GM12878 (cell line): ENCODE results near the gene ARMC3. TPM values are rescaled to one million over a fixed set of nuclear protein-coding genes. Genes with fewer than 3 reads are reported as not detected.

ENCODE experiments used
- ATAC-seq: fragments of 200-7000 bp; cut with Tn5 transposase; 3 replicates; pipeline ENCODE4 v1.9.1; 2020; ENCODE audit warnings: mild to moderate bottlenecking, moderate library complexity
- BruUV-seq: library from RNA; stranded (reverse); fragments of 400-500 nt; replicated peaks from 2 replicates; lab custom pipeline; 2021; lab: Mats Ljungman, UMichigan
- CTCF ChIA-PET: fragments of 300-600 bp; sonication (Branson Sonifier 250); formaldehyde crosslinking; extraction: SDS; loops from one replicate; lab custom pipeline; 2021; ENCODE audit warnings: inconsistent platforms; lab: Yijun Ruan, JAX
- POLR2A ChIA-PET: fragments of 350-600 bp; formaldehyde crosslinking; extraction: SDS; loops from one replicate; lab custom pipeline; 2021; ENCODE audit warnings: inconsistent platforms; lab: Charles Lee
- RAD21 ChIA-PET: fragments of 300-600 bp; sonication (Branson Sonifier 250); formaldehyde crosslinking; loops from one replicate; lab custom pipeline; 2023; ENCODE audit warnings: antibody characterized with exemption; ENCODE audit not compliant: unreplicated experiment; lab: Charles Lee
- SMC1A ChIA-PET: fragments of 300-600 bp; sonication (Branson Sonifier 250); formaldehyde crosslinking; loops from one replicate; lab custom pipeline; 2023; ENCODE audit not compliant: unreplicated experiment, uncharacterized antibody; lab: Charles Lee
- DNase-seq: peaks from one replicate; pipeline ENCODE4 v3.0.0-alpha.2; 2011; ENCODE audit warnings: low read depth, low spot score
- FAIRE-seq: peaks from 3 replicates; lab custom pipeline; 2011; peaks lifted over from hg19 to GRCh38; lab: Jason Lieb, UNC
- H2AFZ ChIP-seq: 2 replicates; pipeline ENCODE4 v1.6.0; 2011; ENCODE audit warnings: low read depth, low read length, control low read depth; ENCODE audit not compliant: control insufficient read depth
- H3K27ac ChIP-seq: 2 replicates; pipeline ENCODE4 v1.5.1; 2011; ENCODE audit warnings: control low read depth; ENCODE audit not compliant: control insufficient read depth, insufficient read depth
- H3K27me3 ChIP-seq, 2 experiments: replicated peaks in 1 of 2; 2 replicates each; pipeline versions ENCODE4 v1.6.0 to v1.6.1; 2011; ENCODE audit warnings: low read length in 1 of 2; ENCODE audit not compliant: control insufficient read depth in 2 of 2, insufficient read depth in 2 of 2
- H3K36me3 ChIP-seq, 2 experiments: 2 replicates each; pipeline ENCODE4 v1.5.1; 2011; ENCODE audit warnings: low read length in 1 of 2; ENCODE audit not compliant: control insufficient read depth in 2 of 2, insufficient read depth in 2 of 2
- H3K4me1 ChIP-seq: 2 replicates; pipeline ENCODE4 v1.6.1; 2011; ENCODE audit warnings: mild to moderate bottlenecking, low read length, moderate library complexity, mixed read lengths; ENCODE audit not compliant: control insufficient read depth, insufficient read depth
- H3K4me2 ChIP-seq: 2 replicates; pipeline ENCODE4 v1.6.0; 2011; ENCODE audit warnings: control low read depth; ENCODE audit not compliant: control insufficient read depth, insufficient read depth
- H3K4me3 ChIP-seq: fragments of 200-600 bp; sonication (generic); 2 replicates; pipeline ENCODE4 v1.5.1; 2016
- H3K79me2 ChIP-seq: 2 replicates; pipeline ENCODE4 v1.6.0; 2011; ENCODE audit warnings: low read length; ENCODE audit not compliant: control insufficient read depth, insufficient read depth
- H3K9ac ChIP-seq: 2 replicates; pipeline ENCODE4 v1.8.0; 2011; ENCODE audit warnings: low read length, control low read depth, mixed read lengths; ENCODE audit not compliant: control insufficient read depth, insufficient read depth
- H3K9me3 ChIP-seq: replicated peaks from 3 replicates; pipeline ENCODE4 v1.5.1; 2011; ENCODE audit warnings: mild to moderate bottlenecking, low read length; ENCODE audit not compliant: control insufficient read depth, insufficient read depth
- H4K20me1 ChIP-seq: 2 replicates; pipeline ENCODE4 v1.6.0; 2011; ENCODE audit not compliant: control insufficient read depth, insufficient read depth
- BCL3 ChIP-seq: IDR thresholded peaks from 2 replicates; pipeline ENCODE4 v1.6.1; 2011; ENCODE audit warnings: borderline replicate concordance, low read depth, mild to moderate bottlenecking, moderate library complexity, low read length; ENCODE audit not compliant: insufficient read depth, poor library complexity, severe bottlenecking
- E2F4 ChIP-seq: IDR thresholded peaks from 2 replicates; pipeline ENCODE4 v1.6.1; 2012; ENCODE audit warnings: low read depth, low read length, improper control_type of control experiment
- GABPA ChIP-seq: IDR thresholded peaks from 2 replicates; pipeline ENCODE4 v1.6.1; 2014; ENCODE audit warnings: antibody characterized with exemption, low read depth, mild to moderate bottlenecking, inconsistent platforms
- IKZF2 ChIP-seq, 2 experiments: fragments of 450-650 bp; IDR thresholded peaks; 2 replicates each; pipeline ENCODE4 v1.6.1; 2017; ENCODE audit warnings: mild to moderate bottlenecking in 2 of 2, moderate library complexity in 2 of 2
- IRF5 ChIP-seq: fragments of 450-650 bp; IDR thresholded peaks from 2 replicates; pipeline ENCODE4 v1.6.1; 2017; ENCODE audit warnings: borderline replicate concordance
- MTA3 ChIP-seq: IDR thresholded peaks from 2 replicates; pipeline ENCODE4 v1.6.1; 2012; ENCODE audit warnings: low read length, inconsistent platforms, borderline replicate concordance
- NBN ChIP-seq: fragments of 450-650 bp; IDR thresholded peaks from 2 replicates; pipeline ENCODE4 v1.6.1; 2016
- RAD51 ChIP-seq: fragments of 450-650 bp; IDR thresholded peaks from 2 replicates; pipeline ENCODE4 v1.6.1; 2016; ENCODE audit warnings: moderate library complexity, mild to moderate bottlenecking, inconsistent platforms
- SIX5 ChIP-seq: IDR thresholded peaks from 2 replicates; pipeline ENCODE4 v1.6.1; 2011; ENCODE audit warnings: mild to moderate bottlenecking, low read depth, low read length, moderate library complexity; ENCODE audit not compliant: severe bottlenecking
- SMARCA5 ChIP-seq: fragments of 450-650 bp; IDR thresholded peaks from 2 replicates; pipeline ENCODE4 v1.6.1; 2017; ENCODE audit warnings: mild to moderate bottlenecking
- TAF1 ChIP-seq: IDR thresholded peaks from 2 replicates; pipeline ENCODE4 v1.6.1; 2011; ENCODE audit warnings: mild to moderate bottlenecking, low read depth, low read length, borderline replicate concordance
- WGBS: methylation state at CpG from one replicate; pipeline ENCODE4 v1.1.6; 2016; ENCODE audit warnings: low lambda C conversion rate; ENCODE audit not compliant: insufficient replicate concordance, insufficient coverage; ENCODE audit errors: missing lambda C conversion rate; 5-methylcytosine and 5-hydroxymethylcytosine counted together
- in situ Hi-C: fragments of 300-500 bp; cut with MboI; formaldehyde crosslinking; loops from 9 replicates; pipeline ENCODE4 v1.14.3; 2018; ENCODE audit warnings: mixed read lengths
- intact Hi-C: fragments of 100-400 bp; cut with micrococcal nuclease; formaldehyde crosslinking; loops from one replicate; pipeline ENCODE4 v1.14.2; 2022; ENCODE audit not compliant: unreplicated experiment
- polyA plus RNA-seq, 11 experiments: library from polyadenylated mRNA; depleted of rRNA in 4 of 11; unstranded in 6 of 11; stranded (reverse) in 5 of 11; fragments of >200 nt; fragmentation: Nextera tagmentation in 4 of 11; fragmentation: Illumina TruSeq in 1 of 11; extraction: Ambion mirVana in 4 of 11; extraction: Trizol in 1 of 11; gene quantifications; 1 replicate in 1 of 11; 2 replicates in 10 of 11; pipeline versions ENCODE4 v1.2.1 to v1.2.3, GENCODE V29; 2011 to 2016; ENCODE audit warnings: inconsistent platforms in 2 of 11, missing spikeins in 2 of 11, low read depth in 1 of 11
- total RNA-seq, 4 experiments: library from RNA; depleted of rRNA in 3 of 4; stranded (reverse); fragments of >200 nt in 3 of 4; fragmentation: Illumina TruSeq in 1 of 4; extraction: Trizol in 1 of 4; gene quantifications; 2 replicates each; pipeline versions ENCODE4 v1.2.1 to v1.2.3, GENCODE V29; 2013 to 2021
- TF ChIP-seq, protein P1 (sequence below): fragments of 150-350 bp; IDR thresholded peaks from 2 replicates; pipeline ENCODE4 v1.6.1; 2016; ENCODE audit warnings: low read depth, low read length
- TF ChIP-seq, protein P2 (sequence below): fragments of 450-650 bp; IDR thresholded peaks from 2 replicates; pipeline ENCODE4 v1.6.1; 2016; ENCODE audit warnings: mild to moderate bottlenecking, moderate library complexity, borderline replicate concordance

ARMC3 gene
- total and polyA plus RNA-seq, 10 of the 15 experiments (the other 5 are each of a cell fraction or from before 2014, with no cell fraction given), result 0.01 to 0.06 TPM; not detected in 8

GRCh38 chr10:22934726-22935125, 6.9 kb downstream of the ARMC3 start:
- CTCF ChIA-PET, result no interaction called here
- Histone ChIP-seq H3K4me1 (no peaks in the 10 kb centered on the region), H2AFZ (no peak overlapping the region), H3K79me2 (no peaks in the 10 kb centered on the region), H3K4me2 (no peak overlapping the region), H3K9me3 (no peaks in the 10 kb centered on the region), H3K27me3 (no peaks in the 10 kb centered on the region), H4K20me1 (no peaks in the 10 kb centered on the region), H3K9ac (no peak overlapping the region), H3K4me3 (no peak overlapping the region), H3K36me3 (no peaks in the 10 kb centered on the region), H3K27ac (no peak overlapping the region)
- no peak for ATAC-seq
- WGBS, result 54% methylated on average over 3 of the region's 3 CpGs
- SMC1A ChIA-PET, result interaction anchor here (0.8 to 1.0 kb wide), 2 partner anchors 24 to 332 kb away, joined by 3 to 4 read pairs; no protein-coding TSS in a partner anchor
- POLR2A ChIA-PET, result no interaction called here
- no peak for FAIRE-seq
- in situ Hi-C loops, result no loop called here
- BruUV-seq, result no TSS peak
- DNase-seq, result no peak
- intact Hi-C loops, result no loop called here
- RAD21 ChIA-PET, result interaction anchor here (0.6 kb wide), 1 partner anchor 338 kb away, joined by 4 read pairs; no protein-coding TSS in a partner anchor
- TF ChIP-seq GABPA (no peak), BCL3 (no peak), SIX5 (no peak), IKZF2 (IDR thresholded peaks at IDR 0.05) (no peak), NBN (no peak), TAF1 (no peak), MTA3 (no peak), IRF5 (no peak), RAD51 (no peak), E2F4 (no peak), SMARCA5 (no peak)
- TF ChIP-seq, protein P1, sequence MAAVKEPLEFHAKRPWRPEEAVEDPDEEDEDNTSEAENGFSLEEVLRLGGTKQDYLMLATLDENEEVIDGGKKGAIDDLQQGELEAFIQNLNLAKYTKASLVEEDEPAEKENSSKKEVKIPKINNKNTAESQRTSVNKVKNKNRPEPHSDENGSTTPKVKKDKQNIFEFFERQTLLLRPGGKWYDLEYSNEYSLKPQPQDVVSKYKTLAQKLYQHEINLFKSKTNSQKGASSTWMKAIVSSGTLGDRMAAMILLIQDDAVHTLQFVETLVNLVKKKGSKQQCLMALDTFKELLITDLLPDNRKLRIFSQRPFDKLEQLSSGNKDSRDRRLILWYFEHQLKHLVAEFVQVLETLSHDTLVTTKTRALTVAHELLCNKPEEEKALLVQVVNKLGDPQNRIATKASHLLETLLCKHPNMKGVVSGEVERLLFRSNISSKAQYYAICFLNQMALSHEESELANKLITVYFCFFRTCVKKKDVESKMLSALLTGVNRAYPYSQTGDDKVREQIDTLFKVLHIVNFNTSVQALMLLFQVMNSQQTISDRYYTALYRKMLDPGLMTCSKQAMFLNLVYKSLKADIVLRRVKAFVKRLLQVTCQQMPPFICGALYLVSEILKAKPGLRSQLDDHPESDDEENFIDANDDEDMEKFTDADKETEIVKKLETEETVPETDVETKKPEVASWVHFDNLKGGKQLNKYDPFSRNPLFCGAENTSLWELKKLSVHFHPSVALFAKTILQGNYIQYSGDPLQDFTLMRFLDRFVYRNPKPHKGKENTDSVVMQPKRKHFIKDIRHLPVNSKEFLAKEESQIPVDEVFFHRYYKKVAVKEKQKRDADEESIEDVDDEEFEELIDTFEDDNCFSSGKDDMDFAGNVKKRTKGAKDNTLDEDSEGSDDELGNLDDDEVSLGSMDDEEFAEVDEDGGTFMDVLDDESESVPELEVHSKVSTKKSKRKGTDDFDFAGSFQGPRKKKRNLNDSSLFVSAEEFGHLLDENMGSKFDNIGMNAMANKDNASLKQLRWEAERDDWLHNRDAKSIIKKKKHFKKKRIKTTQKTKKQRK, result no peak
- TF ChIP-seq, protein P2, sequence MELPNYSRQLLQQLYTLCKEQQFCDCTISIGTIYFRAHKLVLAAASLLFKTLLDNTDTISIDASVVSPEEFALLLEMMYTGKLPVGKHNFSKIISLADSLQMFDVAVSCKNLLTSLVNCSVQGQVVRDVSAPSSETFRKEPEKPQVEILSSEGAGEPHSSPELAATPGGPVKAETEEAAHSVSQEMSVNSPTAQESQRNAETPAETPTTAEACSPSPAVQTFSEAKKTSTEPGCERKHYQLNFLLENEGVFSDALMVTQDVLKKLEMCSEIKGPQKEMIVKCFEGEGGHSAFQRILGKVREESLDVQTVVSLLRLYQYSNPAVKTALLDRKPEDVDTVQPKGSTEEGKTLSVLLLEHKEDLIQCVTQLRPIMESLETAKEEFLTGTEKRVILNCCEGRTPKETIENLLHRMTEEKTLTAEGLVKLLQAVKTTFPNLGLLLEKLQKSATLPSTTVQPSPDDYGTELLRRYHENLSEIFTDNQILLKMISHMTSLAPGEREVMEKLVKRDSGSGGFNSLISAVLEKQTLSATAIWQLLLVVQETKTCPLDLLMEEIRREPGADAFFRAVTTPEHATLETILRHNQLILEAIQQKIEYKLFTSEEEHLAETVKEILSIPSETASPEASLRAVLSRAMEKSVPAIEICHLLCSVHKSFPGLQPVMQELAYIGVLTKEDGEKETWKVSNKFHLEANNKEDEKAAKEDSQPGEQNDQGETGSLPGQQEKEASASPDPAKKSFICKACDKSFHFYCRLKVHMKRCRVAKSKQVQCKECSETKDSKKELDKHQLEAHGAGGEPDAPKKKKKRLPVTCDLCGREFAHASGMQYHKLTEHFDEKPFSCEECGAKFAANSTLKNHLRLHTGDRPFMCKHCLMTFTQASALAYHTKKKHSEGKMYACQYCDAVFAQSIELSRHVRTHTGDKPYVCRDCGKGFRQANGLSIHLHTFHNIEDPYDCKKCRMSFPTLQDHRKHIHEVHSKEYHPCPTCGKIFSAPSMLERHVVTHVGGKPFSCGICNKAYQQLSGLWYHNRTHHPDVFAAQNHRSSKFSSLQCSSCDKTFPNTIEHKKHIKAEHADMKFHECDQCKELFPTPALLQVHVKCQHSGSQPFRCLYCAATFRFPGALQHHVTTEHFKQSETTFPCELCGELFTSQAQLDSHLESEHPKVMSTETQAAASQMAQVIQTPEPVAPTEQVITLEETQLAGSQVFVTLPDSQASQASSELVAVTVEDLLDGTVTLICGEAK, result no peak
